ENCODE measurements around the gene GJD2.

GJD2 gene

DNA sequence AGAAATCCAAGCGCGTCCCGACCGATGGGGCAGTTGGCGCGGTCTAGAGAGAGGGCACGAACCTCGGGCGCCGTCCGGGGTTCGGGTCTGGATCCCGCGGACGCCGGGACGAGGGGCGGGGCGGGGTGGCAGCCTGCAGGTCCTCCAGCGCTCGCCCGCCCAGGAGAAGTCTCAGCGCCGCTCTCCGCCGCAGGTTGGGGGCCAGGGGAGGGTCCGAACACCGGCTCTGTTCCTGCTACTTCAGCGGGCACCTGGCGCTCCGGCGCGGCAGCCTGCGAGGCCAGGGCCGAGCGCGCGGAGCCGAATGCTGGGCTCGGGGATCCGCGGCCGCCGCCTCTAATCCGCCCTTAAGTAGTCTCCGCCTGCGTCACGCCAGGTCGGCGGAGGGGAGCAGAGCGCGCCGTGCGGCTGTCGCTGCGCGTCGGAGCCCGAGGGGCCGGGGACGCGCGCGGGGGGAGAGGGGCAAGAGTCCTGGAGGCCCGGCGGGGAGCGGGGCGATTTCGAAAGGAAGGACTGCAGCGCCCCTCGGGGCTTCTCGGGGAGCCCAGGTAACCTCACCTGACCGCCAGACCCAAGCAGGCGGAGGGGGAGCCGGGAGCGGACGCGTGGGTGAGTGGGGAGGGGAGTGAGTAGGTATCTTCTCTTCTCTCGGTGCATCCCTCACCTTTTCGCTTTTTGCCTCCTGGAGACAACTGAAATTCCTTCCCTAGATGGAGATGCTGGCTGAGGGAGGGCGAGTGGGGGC, at the start of gene GJD2:
Gene GJD2, minus strand, starts transcription at position 325 of the 745 bp plus-strand sequence. CDS start 510 bp downstream, outside the sequence.
- DNase-seq, result peak; percentile 17

DNA sequence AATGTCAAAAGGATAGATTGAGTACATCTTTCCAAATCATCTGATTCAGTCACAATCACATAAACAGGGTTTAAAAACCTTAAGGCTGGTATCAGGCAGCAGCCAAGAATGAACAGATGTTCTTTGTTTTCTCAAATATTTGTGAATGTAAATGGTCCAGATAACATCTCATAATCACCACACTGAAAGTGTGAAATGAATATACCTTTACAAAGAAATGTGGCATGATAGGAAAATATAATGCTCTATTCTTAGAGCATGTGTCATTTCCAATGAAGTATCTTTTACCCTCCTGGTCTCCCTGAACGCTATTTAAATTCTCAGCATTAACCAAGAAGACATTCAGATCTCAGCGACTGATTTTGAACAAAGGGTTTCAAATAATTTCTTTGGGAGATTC, 49.3 kb upstream of the GJD2 start:
- DNase-seq, result no peak

DNA sequence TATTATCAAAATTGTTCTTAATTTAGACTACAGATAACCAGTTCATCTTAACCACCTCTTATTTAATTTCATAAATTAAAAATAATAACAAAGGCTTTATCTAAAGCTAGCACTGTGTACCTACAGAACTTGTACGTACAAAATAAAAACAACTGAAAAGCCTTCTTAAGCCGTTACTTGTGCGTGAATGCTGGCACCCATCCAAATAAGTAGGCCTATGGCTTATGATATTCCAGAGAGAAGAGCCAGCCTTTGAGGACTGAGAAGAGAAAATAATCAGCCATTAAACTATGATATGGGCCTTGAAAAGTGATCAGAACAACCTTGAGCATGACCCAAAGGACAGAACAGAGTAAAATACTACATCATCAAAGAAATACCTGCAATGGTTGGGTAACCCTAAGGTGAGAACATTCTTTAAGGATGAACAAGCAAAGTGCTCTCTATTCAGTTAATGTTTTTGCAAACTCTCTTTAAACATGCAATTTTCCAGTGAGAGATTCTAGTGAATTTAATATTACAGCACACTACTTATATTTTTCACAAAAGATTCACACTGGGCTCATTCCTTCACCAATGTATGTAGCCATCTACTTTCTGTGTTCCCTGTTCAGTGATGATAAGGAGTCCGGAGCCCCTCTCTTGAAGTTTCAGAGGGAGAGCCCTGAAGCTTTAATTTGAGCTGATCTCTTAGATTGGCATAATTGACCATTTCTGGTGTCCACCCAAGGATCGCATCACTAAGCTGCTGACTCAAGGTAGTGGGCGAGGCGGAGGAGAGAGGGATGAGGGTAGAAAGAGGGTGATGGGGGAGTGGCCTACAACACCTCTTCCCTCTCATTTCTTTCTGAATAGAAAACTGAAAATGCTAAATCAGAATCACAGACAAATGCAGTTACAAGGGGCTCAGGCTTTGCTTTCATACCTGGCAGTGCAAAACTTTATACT, 48.3 kb upstream of the GJD2 start:
- no peak for DNase-seq

DNA sequence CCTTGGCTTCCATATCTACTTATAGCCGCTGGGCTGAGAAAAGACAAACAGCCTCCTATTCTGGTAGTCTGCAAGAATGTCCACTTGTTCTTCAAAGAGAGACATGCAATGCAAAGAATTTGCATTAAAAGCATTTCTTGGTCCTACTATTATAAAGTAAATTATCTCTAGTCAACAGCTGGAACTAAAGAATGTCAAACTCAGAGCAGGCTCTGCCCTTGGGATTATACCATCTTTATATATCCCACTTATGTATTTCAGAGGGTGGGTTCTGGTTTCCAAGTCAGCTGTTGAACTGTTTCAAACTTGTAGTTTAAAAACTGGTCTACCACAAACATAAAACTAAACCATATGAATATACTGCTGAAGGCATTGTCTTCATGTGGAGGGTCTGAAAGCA, 47.6 kb upstream of the GJD2 start:
- no peak for DNase-seq

DNA sequence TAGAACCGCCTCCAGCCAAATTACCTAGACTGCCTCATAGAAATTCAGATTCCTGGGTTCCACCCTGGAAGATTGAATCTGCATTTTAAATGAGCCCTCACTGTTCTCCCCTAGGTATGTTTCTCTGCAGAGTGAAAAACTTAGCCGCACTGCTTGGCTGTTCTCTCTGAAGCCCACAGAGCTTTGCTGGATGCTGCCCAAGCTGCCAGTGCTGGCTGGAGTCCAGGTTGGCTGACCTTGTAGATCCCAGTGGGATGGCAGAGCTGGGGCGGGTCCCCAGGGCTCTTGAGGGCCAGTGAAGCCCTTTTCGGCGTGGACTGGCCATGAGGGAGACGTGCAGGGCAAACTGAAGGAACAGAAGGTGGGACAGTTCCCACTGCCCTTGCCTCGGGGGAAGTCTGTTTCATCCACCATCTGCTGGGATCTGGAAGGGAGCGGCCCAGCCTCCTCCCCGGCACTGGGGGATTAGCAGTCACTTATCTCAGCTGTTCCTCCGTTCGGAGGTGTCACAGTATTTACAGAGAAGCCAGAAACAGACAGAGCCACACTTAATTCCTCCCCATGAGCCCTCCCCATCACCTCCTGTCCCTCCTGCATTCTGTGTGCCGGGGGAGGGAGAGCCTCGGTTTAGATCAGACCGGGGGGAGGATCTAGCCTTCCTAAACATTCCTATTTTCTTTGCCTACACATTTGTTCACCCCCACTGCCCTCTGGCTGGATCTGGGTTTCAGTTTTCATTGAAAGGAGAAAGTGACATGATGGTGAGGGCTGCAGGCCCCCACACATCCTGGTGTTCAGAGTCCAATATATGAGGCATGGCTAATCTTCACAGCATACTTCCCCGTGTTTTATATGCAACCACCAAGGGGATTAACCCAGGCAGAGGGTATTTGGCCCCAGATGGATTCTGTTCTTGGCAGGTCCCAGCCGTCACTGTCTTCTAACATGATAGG, 44.6 kb upstream of the GJD2 start:
- DNase-seq, result no peak

DNA sequence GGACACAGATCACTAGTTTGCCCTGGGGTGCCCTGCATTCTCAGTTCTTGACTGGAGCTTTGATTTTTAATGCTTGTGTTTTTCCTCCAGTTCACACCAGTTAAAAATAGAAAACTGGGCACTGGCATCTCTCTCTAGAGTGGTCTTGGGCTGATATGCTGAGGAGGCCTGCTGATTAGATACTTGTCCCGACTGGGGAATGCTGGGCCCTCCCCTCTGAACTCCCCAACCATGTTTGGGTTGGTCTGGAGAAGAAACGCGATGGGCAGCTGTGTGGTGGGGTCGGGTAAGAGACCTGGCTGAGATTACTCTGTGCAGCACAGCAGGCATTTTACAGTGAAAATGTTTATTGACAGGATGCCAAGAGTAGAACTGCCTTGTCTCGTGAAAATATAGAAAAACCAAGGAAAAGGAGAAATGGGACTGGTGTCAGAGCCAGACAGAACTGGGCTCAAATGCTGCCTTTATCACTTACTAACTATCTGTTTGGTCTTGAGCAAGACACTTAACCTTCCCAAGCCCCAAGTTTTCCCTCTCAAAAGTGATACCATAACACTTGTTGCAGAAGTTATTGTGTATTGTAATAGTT, 42.1 kb upstream of the GJD2 start:
- DNase-seq, result no peak

DNA sequence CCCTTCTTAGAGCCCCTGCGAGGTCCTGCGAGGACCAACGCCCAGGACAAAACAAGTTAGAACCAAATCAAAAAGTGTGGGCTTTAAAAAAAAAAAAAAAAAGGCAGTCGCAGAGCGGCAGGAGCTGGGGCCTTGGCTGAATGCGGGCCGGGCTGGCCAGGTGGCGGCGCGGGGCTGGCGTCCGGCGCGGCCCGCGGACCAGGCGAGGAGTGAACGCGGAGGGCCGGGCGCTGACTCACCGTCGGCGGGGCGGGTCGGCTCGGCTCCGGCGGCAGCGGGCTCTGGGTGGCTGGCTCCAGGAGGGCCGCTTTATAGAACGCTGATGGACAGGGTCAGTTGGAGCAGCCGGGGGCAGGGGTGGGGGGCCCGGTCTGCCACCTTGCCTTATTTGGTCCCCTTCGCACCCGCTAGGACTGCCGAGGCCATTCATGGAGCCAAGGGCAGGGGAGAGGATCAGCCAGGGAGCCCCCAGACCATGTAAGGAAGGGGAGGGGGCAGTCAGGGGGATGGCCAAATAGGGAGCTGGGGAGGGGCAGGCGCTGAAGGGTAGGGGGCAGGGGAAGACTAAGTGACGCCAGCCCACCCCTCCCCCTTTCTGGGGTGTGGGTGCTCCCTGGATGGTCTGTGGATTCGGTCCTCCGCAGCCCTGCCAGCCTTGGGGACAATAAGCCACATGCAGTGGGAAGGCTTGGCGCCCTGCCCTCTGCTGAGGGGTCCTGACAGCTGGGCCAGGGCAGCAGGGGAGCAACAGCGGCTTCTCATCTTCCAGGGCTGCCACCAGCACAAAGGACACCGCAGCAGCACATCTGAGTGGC, 40.7 kb upstream of the GJD2 start, which contains the start of gene ACTC1:
Gene ACTC1, minus strand, starts transcription at position 283 of the 815 bp plus-strand sequence. CDS start 741 bp downstream, outside the sequence.
- DNase-seq, result no peak

DNA sequence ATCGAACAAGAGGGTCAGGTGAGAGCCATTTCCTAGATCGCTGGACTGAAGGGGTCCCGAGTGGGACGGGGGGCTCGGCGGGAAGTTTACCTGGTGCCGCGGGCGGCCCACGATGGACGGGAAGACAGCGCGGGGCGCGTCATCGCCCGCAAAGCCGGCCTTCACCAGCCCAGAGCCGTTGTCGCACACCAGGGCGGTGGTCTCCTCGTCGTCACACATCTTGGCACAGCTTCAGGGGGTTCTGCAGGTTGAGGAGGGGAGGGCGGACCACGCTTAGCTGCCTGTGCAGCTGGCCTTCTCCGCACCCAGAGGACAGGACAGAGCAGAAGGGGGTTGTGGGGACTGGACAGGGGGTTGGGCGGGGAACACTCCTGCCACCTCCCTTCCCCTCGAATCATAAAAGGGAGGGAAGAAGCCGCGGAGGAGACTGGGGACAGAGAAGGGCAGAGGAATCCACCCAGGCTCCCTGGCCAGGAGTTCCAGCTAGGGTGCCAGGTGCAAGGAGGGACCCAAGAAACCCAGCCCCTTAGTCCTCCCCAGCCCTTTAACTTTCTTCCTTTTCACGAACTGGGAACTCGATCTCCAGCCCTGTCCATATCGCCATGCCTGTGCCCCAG, 39.9 kb upstream of the GJD2 start:
- DNase-seq, result no peak

DNA sequence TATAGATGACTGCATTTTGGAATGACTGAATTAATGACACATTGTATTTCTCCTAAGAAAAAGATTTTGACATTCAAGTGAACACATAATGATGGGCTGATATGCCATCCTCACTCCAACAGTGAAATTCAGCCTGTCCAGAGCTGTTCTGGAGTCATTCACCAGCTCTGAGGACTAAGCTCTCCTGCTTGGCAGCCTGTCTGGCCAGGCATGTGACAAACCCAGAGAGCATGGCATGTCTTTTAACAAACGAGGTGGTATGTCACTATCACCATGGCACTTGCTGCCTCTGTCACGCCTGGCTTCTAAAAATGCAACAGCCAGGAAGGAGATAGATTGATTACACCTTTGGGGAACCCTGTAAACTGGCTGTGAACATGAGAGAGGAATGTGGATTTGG, 39.1 kb upstream of the GJD2 start:
- DNase-seq, result no peak

DNA sequence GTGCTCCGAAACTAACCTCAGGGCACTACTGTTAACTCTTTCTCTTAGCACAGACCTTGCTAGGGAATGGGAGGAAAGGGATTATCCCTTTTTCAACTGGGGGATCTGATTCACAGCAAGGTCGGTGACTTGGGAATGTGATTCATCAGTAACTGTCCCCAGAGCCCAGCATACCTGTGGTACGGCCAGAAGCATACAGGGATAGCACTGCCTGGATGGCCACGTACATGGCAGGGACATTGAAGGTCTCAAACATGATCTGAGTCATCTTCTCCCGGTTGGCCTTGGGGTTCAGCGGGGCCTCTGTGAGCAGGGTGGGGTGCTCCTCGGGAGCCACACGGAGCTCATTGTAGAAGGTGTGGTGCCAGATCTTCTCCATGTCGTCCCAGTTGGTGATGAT, 38.3 kb upstream of the GJD2 start:
- no peak for DNase-seq

DNA sequence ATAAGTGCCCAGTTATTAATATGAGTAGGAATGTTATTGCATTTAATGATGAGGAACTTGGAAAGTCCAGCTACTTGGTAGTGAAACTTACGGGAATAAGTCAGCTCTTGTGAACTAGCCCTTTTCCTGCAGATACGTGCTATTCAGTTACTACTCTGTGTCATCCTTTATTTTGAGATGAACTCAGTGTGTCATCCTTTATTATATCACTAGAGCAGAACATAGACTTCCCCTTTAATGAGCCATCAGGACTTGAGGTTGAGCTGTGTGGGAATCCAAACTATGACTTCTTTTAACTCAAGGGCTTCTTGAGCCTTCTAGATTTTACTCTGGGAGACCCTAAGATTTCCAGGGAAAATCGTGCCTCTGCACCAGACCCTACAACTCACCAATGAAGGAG, 36.9 kb upstream of the GJD2 start:
- DNase-seq, result no peak

DNA sequence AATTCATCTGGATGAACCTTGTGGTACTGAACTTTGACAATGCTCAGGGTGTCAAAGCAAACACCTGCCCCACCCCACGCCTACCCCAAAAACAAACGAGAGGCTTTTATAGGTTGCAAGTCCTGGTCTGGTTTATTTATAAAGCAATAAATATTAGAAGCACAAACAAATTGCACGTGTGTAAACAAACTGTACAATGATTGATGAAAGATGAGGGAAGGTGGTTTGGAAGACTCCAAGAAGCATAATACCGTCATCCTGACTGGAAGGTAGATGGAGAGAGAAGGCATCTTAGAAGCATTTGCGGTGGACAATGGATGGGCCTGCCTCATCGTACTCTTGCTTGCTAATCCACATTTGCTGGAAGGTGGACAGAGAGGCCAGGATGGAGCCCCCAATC, 35.3 kb upstream of the GJD2 start:
- DNase-seq, result no peak

DNA sequence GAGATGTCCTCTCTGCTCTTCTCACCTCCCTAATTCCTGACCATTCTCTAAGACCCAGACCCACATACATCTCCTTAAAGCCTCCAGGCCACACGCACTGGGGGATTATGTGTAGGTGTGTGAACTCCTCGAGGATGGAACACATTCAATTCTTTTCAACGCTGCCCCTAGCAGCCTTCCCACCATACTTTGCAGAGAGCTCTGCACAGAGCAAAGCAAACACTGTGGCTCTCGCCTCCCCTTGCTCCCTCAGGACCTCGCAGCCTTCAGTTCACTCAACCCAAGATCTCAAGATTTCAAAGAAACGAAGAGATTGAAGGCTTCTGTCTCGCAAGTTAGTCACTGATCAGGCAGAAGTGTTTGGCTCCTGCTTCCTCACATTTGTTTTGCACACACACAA, 34.5 kb upstream of the GJD2 start:
- DNase-seq, result no peak

DNA sequence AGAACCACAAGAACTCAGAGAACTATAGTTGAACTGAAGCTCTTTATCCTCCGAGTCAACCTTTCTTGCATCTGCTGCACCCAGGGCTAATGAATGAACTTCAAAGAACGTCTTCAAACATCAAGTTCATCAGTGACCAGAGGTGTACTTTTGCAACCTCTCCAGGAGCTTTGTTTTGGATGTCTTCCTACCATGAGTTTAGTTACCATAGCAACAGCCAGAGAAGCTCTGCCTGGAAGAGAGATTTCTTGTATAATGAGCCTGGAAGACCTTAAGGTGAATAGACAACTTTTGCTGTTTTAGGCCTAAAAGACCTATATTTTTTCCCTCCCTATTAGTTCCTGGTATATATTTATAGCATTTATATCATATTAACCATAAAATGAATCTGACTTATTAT, 31.4 kb upstream of the GJD2 start:
- no peak for DNase-seq

DNA sequence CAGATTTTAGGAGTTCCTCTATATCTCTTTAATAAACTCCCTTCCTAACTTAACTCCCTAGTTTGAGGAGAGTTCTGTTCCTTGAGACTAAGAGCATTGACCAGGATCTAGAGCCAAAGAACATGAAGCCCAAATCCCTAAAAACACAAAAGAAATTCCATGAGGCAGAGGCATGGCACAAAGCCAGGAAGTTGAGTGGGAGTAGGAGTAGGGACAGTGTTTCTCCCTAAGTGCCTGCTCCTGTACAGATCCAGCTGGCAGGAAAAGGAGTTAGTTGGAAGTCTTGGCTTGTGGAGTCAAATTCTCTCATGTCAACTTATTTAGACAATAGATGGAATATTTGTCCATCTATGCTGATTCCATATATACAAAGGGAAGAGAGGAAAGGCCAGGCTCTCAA, 29.2 kb upstream of the GJD2 start:
- DNase-seq, result no peak

DNA sequence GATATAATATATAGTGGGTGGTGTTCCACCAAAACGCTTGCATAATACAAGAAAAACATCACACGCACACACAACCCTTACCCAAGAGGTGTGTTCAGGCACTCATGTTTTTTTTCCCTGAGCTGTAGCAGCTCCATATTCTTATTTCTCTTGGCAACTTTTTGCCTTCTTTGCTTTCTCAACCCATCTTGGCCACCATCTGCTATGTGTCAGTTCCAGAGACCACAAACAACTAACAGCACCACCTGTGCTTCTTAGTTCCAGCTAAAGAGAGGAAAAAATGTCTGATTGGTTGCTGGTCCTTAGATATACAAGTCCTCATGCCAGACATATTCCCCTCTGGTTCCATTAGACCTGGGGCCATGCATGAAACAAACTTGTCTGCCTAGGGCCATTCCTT, 28.6 kb upstream of the GJD2 start:
- no peak for DNase-seq

DNA sequence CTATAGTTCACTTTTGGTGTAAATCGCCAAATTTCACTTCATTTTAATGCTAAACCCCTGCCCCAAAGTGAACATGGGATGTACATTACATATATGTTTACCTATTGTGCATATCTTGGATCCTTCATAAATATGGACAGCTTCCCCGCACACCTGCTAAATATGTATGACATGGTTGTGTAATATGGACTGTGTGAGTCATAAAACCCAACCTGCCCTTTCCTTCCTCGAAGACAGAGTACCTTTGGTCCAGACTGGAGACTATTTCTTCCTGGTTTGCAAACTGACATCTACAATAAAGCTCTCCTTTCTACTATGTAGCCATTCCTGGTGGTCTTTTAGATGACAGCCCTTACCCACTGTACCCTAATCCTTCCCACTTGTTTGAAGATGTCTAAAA, 28.1 kb upstream of the GJD2 start:
- DNase-seq, result no peak

DNA sequence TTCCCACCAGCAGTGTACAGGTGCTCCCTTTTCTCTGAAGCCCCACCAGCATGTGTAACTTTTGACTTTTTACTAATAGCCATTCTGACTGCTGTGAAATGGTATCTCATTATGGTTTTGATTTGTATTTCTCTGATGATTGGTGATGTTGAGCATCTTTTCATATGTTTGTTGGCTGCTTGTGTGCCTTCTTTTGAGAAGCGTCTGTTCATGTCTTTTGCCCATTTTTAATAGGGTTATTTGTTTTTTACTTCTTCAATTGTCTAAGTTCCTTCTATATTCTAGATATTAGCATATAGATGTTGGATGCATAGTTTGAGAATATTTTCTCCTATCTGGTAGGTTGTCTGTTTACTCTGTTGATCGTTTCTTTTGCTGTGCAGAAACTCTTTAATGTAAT, 25.9 kb upstream of the GJD2 start:
- DNase-seq, result no peak

DNA sequence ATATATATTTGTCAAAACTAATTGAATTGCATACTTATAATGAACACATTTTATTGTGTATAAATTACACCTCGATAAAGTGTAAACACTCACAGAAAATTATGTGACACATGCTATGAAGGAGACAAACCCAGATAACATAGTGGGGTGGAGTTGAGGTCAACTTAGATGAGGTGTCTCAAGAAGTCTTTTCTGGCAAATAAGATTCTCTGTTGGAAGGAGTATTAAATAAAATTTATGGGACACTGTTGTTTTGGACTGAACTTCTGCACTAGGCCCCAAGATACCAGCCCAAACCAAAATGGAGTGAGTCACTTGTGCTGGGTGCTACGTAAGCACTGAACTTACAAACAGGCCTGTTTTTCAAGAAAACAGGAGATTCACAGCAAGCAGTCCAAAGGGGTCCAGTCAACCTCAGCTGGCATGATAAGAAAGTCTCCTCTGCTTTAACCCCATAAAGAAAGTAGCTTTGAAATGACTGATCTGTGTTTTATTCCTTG, 21.9 kb upstream of the GJD2 start:
- no peak for DNase-seq

DNA sequence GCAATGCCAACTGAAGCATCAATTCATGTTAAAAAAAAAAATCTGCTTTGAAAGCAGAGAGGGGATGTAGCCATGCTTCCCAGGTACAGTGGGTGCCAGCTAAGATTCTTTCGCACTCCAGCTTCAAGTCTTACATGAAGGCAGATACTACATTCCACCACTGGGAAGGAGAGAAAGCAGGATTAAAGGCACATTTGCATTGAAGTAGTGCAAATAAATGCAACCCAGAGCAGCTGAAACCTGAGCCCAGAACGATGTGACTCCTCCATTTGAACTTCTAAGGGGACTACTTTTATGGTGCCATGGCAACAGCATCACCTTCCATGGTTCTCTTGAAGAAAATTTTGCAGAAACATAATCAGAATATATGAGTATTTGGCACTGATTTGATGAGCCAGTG, 19.1 kb upstream of the GJD2 start:
- DNase-seq, result no peak

DNA sequence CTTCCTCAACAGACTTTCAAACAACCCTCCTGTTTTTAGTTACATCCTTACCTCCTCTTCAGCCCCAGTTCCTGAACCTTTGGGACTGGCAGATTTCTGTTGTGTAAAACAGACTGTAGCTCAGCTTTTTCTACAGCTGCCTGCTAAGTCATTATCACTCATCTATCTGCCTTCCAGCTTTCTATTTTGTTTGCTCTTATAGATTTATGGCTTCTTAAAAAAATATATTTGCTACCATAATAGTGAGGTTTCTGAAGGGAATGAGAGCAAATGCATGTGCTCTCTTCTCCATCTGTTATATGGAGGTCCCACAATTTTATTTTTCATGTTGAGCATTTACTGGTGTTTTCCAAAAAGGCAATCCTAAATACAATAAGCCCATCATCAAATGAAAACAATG, 18.2 kb upstream of the GJD2 start:
- no peak for DNase-seq

Data from NCI-H1436 (cell line).